Right hindlimb (tissue), 1 donor: ENCODE data around the gene CELF3.

Experiments
- DNase-seq: peaks from one replicate; pipeline ENCODE4 v3.0.0-alpha.2; 2018

Gene CELF3

GRCh38 chr1:151720554-151720953 is 4.0 kb upstream of the CELF3 start:
- DNase-seq: no peak

GRCh38 chr1:151720125-151720524 is 3.5 kb upstream of the CELF3 start:
- DNase-seq: no peak

- DNase-seq: no peak
Measured at GRCh38 chr1:151718666-151719065, 2.1 kb upstream of the CELF3 start.

GRCh38 chr1:151718011-151718431 is 1.4 kb upstream of the CELF3 start:
- no peak for DNase-seq

GRCh38 chr1:151716405-151716762 is 219 bp downstream of the CELF3 start:
- no peak for DNase-seq

- no peak for DNase-seq
Measured at GRCh38 chr1:151715726-151716404, 738 bp downstream of the CELF3 start.

GRCh38 chr1:151714820-151715725 is 1.5 kb downstream of the CELF3 start:
- DNase-seq: no peak

- DNase-seq: no peak
Measured at GRCh38 chr1:151713874-151714273, 2.7 kb downstream of the CELF3 start.

- no peak for DNase-seq
Measured at GRCh38 chr1:151713044-151713443, 3.6 kb downstream of the CELF3 start.

- DNase-seq: no peak
Measured at GRCh38 chr1:151711951-151712350, 4.7 kb downstream of the CELF3 start.

- DNase-seq: no peak
Measured at GRCh38 chr1:151711044-151711800, 5.4 kb downstream of the CELF3 start.

- no peak for DNase-seq
Measured at GRCh38 chr1:151710187-151710840, 6.3 kb downstream of the CELF3 start.

- DNase-seq: no peak
Measured at GRCh38 chr1:151708891-151709290, 7.7 kb downstream of the CELF3 start.

GRCh38 chr1:151707541-151708065 is 9.0 kb downstream of the CELF3 start:
- no peak for DNase-seq

- no peak for DNase-seq
Measured at GRCh38 chr1:151706464-151707415, 9.9 kb downstream of the CELF3 start.

GRCh38 chr1:151705753-151706463 is 10.7 kb downstream of the CELF3 start:
- DNase-seq: no peak

- DNase-seq: no peak
Measured at GRCh38 chr1:151705146-151705545, 11.5 kb downstream of the CELF3 start.

- DNase-seq: no peak
Measured at GRCh38 chr1:151704246-151704645, 12.4 kb downstream of the CELF3 start.

- DNase-seq: no peak
Measured at GRCh38 chr1:151703813-151704212, 12.8 kb downstream of the CELF3 start.

- no peak for DNase-seq
Measured at GRCh38 chr1:151702936-151703335, 13.7 kb downstream of the CELF3 start.

- DNase-seq: no peak
Measured at GRCh38 chr1:151701515-151701914, 15.1 kb downstream of the CELF3 start.
